Heart left ventricle (tissue), 13 donors: ENCODE data around the gene TRIM27.

ENCODE experiments used
- POLR2A ChIP-seq, 2 donors: fragments of 450-650 bp; IDR thresholded peaks; one replicate each; pipeline ENCODE4 v1.6.1; 2017; ENCODE audit warnings: antibody characterized with exemption in 2 of 2, mild to moderate bottlenecking in 2 of 2, moderate library complexity in 2 of 2
- TF ChIP-seq, protein P1 (sequence below), 12 donors: fragments of 200-600 bp; sonication (generic) in 4 of 12; IDR thresholded peaks; one replicate each; pipeline versions ENCODE4 v1.5.0 to v1.8.0; 2018 to 2022; ENCODE audit warnings: antibody characterized with exemption in 12 of 12, mild to moderate bottlenecking in 5 of 12
- donor health status: ischemic (EF 13 %, LVEDD 7.1; RV severe dilation, severe dysfunction).
- donor health status: DM: no; HTN: yes; CAD: no.
- donor health status: DM: no; HTN: no; CAD: no.
- donor health status: ischemic (EF 25% LVEDD 6.9; RV normal size, moderate dysfunction).
- donor health status: ischemic (EF 25% LVEDD 5.7; RV mildly dilated, moderate dysfunction).
- donor health status: ischemic (EF 35%, LVEDD 5.7; RV mildly dilated, moderate dysfunction).
- donor health status: nonischemic (EF 11% LVEDD 7.7; RV severe dilation, severe dysfunction).
- donor health status: DM: yes; HTN: yes; CAD: no.
- donor health status: PGD.
- donor health status: ischemic (EF 29% LVEDD 5.4; RV normal size, mild dysfunction).
- donor health status: nonischemic (EF 23%, LVEDD 6.1; RV moderate dilation, normal function).

DNA sequence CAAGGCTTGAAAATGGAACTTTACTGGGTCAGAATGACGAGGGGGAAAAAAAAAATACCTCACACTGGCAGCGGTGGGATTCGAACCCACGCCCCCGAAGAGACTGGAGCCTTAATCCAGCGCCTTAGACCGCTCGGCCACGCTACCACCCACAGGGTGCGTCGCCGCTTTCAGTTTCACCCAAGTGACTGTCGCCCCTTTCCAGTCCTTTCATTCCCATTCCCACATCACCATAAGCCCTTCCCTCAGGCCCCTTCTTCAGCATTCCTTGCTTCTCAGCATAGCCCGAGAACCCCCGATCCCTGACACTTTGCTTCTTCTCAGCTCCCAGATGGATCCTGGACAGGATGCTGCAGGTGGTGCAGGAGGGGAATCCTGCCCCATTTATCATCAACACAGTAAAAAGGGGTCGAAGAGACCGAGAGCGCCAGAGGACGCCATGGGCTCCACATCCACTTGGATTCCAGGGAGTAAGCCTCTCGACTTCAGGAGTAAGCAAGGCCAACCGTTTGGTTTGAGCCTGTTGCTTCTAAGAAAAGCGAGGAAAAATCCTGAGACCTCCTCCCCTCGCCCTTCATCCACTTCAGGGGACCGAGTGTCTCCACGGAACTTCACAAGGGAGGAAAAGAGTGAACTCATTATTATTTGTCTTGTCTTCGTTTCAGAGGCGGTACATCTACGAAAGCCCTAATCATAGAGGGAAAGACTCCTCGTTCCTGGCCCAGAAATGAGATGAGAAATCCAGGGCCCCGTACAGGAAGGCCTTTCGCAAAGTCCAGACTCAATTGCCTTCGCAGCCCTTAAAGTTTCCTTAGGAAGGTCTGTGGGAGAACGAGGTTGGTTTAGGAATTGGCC, 20.0 kb upstream of the TRIM27 start:
- TF ChIP-seq, protein P1, sequence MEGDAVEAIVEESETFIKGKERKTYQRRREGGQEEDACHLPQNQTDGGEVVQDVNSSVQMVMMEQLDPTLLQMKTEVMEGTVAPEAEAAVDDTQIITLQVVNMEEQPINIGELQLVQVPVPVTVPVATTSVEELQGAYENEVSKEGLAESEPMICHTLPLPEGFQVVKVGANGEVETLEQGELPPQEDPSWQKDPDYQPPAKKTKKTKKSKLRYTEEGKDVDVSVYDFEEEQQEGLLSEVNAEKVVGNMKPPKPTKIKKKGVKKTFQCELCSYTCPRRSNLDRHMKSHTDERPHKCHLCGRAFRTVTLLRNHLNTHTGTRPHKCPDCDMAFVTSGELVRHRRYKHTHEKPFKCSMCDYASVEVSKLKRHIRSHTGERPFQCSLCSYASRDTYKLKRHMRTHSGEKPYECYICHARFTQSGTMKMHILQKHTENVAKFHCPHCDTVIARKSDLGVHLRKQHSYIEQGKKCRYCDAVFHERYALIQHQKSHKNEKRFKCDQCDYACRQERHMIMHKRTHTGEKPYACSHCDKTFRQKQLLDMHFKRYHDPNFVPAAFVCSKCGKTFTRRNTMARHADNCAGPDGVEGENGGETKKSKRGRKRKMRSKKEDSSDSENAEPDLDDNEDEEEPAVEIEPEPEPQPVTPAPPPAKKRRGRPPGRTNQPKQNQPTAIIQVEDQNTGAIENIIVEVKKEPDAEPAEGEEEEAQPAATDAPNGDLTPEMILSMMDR (IDR thresholded peaks at IDR 0.05), result no peak
- no peak for TF ChIP-seq POLR2A (IDR thresholded peaks at IDR 0.05)
